Fibroblast of skin of back (primary cell): ENCODE data around the gene FOXP4. TPM values are rescaled to one million over a fixed set of nuclear protein-coding genes. Genes with fewer than 3 reads are reported as not detected.

Experiments
- DNase-seq: peaks from one replicate; pipeline ENCODE4 v3.0.0-alpha.2; 2013
- polyA plus RNA-seq, 2 experiments: library from polyadenylated mRNA; unstranded; fragments of 120-200 nt; gene quantifications; one replicate each; pipeline ENCODE4 v1.2.1, GENCODE V29; 2013; ENCODE audit not compliant: insufficient read length in 2 of 2

FOXP4 gene, protein sequence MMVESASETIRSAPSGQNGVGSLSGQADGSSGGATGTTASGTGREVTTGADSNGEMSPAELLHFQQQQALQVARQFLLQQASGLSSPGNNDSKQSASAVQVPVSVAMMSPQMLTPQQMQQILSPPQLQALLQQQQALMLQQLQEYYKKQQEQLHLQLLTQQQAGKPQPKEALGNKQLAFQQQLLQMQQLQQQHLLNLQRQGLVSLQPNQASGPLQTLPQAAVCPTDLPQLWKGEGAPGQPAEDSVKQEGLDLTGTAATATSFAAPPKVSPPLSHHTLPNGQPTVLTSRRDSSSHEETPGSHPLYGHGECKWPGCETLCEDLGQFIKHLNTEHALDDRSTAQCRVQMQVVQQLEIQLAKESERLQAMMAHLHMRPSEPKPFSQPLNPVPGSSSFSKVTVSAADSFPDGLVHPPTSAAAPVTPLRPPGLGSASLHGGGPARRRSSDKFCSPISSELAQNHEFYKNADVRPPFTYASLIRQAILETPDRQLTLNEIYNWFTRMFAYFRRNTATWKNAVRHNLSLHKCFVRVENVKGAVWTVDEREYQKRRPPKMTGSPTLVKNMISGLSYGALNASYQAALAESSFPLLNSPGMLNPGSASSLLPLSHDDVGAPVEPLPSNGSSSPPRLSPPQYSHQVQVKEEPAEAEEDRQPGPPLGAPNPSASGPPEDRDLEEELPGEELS
- polyA plus RNA-seq (2013, experiment 1 of 2; ENCODE audit: insufficient read length) = 41.2 TPM
- 28.3 TPM for polyA plus RNA-seq (2013, experiment 2 of 2; ENCODE audit: insufficient read length)

GRCh38 chr6:41545703-41546474, at the start of gene FOXP4:
FOXP4 (plus strand) TSS chr6:41546381; CDS start chr6:41565761, 19,380 bp downstream.
- peak; percentile 95 for DNase-seq

DNA sequence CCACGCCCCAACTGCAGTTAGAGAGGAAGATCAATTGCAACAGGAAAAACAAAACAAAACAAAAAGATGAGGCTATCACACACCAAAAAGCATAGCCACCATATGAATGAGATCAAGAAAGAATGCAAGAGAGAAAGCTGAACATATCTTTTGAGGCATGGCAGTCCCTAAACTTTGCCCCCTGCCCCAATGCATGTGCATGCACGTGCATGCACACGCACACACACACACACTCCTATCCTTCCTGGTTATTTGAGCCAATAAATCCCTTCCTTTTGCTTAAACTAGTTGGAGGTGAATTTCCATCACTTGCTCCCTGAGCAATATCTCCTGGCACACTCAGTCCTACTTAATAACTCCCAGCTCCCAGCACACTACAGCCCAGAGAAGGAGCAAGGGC, 48.6 kb upstream of the FOXP4 start:
- no peak for DNase-seq

- peak; percentile 21 for DNase-seq
Measured at GRCh38 chr6:41497994-41498393, 48.2 kb upstream of the FOXP4 start.

- no peak for DNase-seq
Measured at GRCh38 chr6:41498968-41499599, 47.1 kb upstream of the FOXP4 start.

GRCh38 chr6:41500561-41500960, 45.6 kb upstream of the FOXP4 start:
- DNase-seq = no peak

- DNase-seq = no peak
Measured at GRCh38 chr6:41502566-41502916, 43.6 kb upstream of the FOXP4 start.

DNA sequence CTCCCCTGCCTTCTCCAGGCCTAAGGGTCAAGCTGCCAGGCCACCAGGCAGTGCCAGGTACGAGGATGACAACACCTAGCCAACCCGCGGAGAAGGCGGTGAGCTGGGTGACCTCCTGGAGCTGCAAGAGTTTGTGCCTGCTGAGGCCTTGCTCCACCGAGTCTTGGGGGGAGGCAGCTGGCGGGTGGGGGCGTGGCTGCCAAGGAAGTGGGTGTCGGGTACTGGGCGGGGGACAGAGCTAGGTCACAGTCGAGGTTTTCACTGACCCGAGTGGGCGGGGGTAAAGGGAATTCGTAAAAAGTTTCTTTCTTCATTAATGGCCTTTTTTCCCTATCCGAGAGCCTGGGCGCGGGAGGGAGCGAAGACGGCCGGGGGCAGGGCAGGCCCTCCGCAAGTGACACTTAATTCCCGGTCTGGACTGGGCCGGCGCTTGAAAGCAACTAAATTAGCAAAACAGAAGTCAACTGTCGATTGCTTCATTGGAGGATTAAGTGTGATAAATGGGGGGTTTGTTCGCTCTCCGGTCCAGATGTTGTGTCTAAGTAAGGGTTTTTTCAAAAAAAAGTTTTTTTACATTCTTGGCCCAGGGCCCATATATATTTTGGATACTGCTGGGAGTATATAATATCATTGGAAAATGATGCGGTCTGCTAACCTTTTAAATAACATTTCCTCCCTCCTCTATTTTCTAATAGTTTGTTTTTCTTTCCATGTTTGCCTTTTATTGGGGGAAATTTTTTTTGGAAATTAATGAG, 43.1 kb upstream of the FOXP4 start:
- DNase-seq = peak; percentile 24

- peak; percentile 86 for DNase-seq
Measured at GRCh38 chr6:41503827-41504465, 42.2 kb upstream of the FOXP4 start.

DNA sequence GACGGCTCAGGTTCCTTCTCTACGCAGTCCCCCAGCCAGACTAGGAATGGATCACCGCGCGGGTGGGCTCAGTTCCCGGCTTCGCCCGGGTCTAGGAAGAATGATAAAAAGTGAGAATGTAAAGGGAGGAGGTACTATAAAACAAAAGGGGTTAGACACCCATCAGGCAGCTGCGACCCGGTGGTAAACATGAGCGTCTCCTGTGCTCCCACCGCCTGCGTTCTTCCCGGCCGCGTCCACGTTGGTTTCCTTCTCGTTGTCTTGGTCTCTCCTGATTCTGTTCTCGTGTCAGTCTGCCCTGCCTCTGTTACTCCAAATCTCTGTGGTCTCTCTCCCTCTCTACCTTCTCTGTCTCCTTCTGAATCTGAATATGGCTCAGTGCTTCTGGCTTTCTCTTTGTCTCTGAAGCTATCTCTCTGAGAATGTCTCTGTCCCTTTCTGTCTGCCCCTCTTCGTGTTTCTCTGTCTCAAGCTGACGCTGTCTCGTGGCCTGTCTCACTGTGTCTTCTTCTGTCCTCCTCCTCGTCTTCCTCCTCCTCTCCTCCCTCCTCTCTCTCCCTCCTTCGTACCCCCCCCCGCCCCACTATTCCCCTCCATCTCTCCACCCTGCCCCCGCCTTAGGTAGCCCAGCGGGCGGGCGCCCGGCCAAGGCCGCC, 41.6 kb upstream of the FOXP4 start:
- no peak for DNase-seq

GRCh38 chr6:41505122-41506049, 40.8 kb upstream of the FOXP4 start:
- peak; percentile 78 for DNase-seq

- no peak for DNase-seq
Measured at GRCh38 chr6:41508479-41508878, 37.7 kb upstream of the FOXP4 start.

DNA sequence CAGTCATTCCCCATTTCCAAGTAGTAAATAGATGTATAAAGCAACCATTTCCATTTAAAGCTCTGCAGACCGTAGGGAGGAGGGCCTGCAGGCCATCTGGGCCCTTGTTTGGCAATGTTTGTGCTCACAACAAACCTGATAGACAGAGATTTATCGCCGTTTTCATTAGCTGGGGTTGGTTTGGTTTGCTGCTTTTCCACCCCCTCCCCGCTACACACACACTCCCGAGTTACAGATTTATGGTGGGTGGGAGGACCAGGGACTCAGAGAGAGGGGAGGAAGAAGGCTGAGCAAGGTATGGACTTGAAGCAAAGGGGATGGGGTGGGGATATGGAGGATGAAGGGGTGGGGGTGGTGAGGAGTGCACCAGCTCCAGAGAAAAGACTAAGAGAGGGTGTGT, 36.6 kb upstream of the FOXP4 start:
- DNase-seq = no peak

GRCh38 chr6:41511443-41512060, 34.6 kb upstream of the FOXP4 start:
- DNase-seq = no peak

DNA sequence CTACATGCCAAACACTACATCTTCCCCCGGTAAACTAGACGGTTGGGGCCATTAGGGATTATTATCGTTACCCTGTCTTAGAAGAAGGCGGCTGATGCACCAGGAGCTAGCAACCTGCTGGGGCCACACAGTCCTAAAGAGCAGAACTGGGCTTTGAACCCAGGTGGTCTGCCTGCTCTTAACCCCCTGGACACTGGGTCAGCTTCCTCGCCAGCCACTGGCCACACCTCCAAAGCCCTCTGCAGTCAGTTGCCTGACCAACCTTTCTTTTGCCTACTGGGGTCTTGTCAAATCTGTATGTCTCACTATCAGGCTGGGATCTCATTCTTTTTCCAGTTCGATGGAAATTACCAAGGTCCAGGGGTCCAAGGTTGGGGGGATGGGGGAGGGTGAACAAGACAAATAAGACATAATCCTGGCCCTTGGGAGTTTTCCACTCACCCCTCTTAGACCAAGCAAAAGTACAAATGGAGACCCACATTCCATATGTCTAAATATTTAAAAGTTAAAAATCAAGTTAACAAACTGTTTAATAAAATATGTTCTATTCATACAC, 34.0 kb upstream of the FOXP4 start:
- DNase-seq = no peak

DNA sequence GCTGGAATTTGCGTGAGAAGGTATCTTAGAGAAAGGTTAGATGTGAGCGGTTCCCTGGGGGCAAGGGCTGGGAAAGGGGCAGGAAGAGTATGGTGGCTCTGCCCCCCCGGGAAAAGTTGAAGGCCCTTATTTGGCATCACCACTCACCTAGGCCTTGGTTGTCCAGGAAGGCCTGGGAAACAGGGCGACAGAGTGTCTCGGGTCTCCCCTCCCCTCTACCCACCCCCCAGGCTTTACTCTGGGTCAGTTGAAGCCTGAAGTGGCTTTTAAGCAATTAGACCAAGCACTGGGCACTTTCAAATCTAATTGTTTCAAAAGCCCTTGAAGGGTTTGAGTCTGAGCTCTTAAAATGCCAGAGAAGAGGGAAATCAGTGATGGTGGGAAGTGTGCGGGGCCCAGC, 30.2 kb upstream of the FOXP4 start:
- DNase-seq = no peak

GRCh38 chr6:41518118-41518517, 28.1 kb upstream of the FOXP4 start:
- DNase-seq = no peak

- no peak for DNase-seq
Measured at GRCh38 chr6:41519305-41519744, 26.9 kb upstream of the FOXP4 start.

GRCh38 chr6:41519745-41520699, 26.2 kb upstream of the FOXP4 start:
- no peak for DNase-seq
